ENCODE measurements around the gene CSH1. TPM values are rescaled to one million over a fixed set of nuclear protein-coding genes. Genes with fewer than 3 reads are reported as not detected.
"Not testable (repeated sequence)": the region's sequence is repeated elsewhere in the genome, so short reads cannot be mapped to it uniquely, and the experiment has no call there.

CSH1 gene
- total and polyA plus RNA-seq, 2 donors (not counting 1 experiment from before 2014, with no cell fraction given) = not detected

- no peaks in the 10 kb centered on the region for H3K36me3 ChIP-seq (replicated peaks in 1 of 2; ENCODE audit: control extremely low read depth in 1 of 2, control insufficient read depth in 1 of 2, extremely low read depth in 1 of 2, insufficient read depth in 2 of 2, low read length in 1 of 2)
- intact Hi-C loops (cut with micrococcal nuclease) = no loop called here
- H3K4me1 Mint-ChIP-seq = no peaks in the 10 kb centered on the region
- peaks cover 0 to 5% (median 2%) of the 10 kb centered on the region in 4 experiments for H3K27me3 ChIP-seq (replicated peaks in 1 of 4; ENCODE audit: control extremely low read depth in 1 of 4, control insufficient read depth in 3 of 4, insufficient read depth in 4 of 4, low read length in 3 of 4)
- no peak overlapping the region for H2AFZ ChIP-seq (ENCODE audit: insufficient read depth, low read depth, low read length, poor library complexity, severe bottlenecking)
- no peak overlapping the region for H3K9ac ChIP-seq (ENCODE audit: low read length)
- peaks cover 11% of the 10 kb centered on the region for H3K27me3 Mint-ChIP-seq
- no peaks in the 10 kb centered on the region for H3K4me1 ChIP-seq (ENCODE audit: control insufficient read depth in 2 of 2, insufficient read depth in 2 of 2, low read length in 2 of 2)
- no peak for DNase-seq
- no peak overlapping the region for H3K27ac Mint-ChIP-seq
- H3K4me3 Mint-ChIP-seq = no peak overlapping the region
- H3K79me2 ChIP-seq (ENCODE audit: control insufficient read depth, insufficient read depth, low read length) = no peaks in the 10 kb centered on the region
- H3K4me2 ChIP-seq (replicated peaks; ENCODE audit: low read depth, low read length, poor library complexity, severe bottlenecking) = no peak overlapping the region
- H3K4me3 ChIP-seq (ENCODE audit: control extremely low read depth in 1 of 5, extremely low read depth in 1 of 5, insufficient read depth in 1 of 5, low read depth in 2 of 5, low read length in 4 of 5) = no peak overlapping the region
- no peak overlapping the region for H3K27ac ChIP-seq (ENCODE audit: low read length in 2 of 2)
- 84% methylated on average over 3 of the region's 3 CpGs for WGBS (ENCODE audit: insufficient coverage)
- CTCF ChIA-PET = interaction anchor here (1.5 to 2.0 kb wide), 4 partner anchors 10 to 169 kb away, joined by 4 to 10 read pairs (median 4); no protein-coding TSS in a partner anchor
- H3K9me3 ChIP-seq (ENCODE audit: control extremely low read depth in 1 of 3, control insufficient read depth in 2 of 3, insufficient read depth in 1 of 3, low read length in 2 of 3) = no peaks in the 10 kb centered on the region
- H4K20me1 ChIP-seq (ENCODE audit: control insufficient read depth, insufficient read depth, low read length, poor library complexity, severe bottlenecking) = no peaks in the 10 kb centered on the region
- ATAC-seq (ENCODE audit: low read depth) = no peak
- no peak for TF ChIP-seq EZH2 (IDR thresholded peaks at IDR 0.05; ENCODE audit: borderline replicate concordance, insufficient read depth, low read depth, low read length, poor library complexity, severe bottlenecking)
- TF ChIP-seq CTCF (IDR thresholded peaks at IDR 0.05) = no peak
- POLR2A ChIA-PET = no interaction called here
- no peaks in the 10 kb centered on the region for H3K9me3 Mint-ChIP-seq (ENCODE audit: insufficient read depth)
These were observed 37.1 kb downstream of the CSH1 start for GRCh38 chr17:63859257-63859656.

DNA sequence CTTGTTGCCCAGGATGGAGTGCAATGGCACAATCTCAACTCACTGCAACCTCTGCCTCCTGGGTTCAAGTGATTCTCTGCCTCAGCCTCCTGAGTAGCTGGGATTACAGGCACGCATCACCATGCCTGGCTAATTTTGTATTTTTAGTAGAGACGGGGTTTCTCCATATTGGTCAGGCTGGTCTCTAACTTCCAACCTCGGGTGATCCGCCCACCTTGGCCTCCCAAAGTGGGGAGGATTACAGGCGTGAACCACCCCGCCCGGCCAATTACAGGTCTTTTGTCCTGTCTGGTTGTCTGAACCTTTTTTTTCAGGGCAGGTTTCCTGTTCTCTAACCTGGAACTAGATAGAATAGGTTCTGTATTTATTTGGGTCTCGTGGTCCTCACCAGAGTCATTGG lies 39.9 kb downstream of the CSH1 start:
- H3K27ac Mint-ChIP-seq; ATAC-seq (ENCODE audit: low read depth); intact Hi-C loops (cut with micrococcal nuclease); H4K20me1 ChIP-seq (ENCODE audit: control insufficient read depth, insufficient read depth, low read length, poor library complexity, severe bottlenecking); H3K9me3 ChIP-seq (ENCODE audit: control extremely low read depth in 1 of 3, control insufficient read depth in 2 of 3, insufficient read depth in 1 of 3, low read length in 2 of 3); H3K9ac ChIP-seq (ENCODE audit: low read length); H3K9me3 Mint-ChIP-seq (ENCODE audit: insufficient read depth); H3K79me2 ChIP-seq (ENCODE audit: control insufficient read depth, insufficient read depth, low read length); H3K27ac ChIP-seq (ENCODE audit: low read length in 2 of 2); H2AFZ ChIP-seq (ENCODE audit: insufficient read depth, low read depth, low read length, poor library complexity, severe bottlenecking); POLR2A ChIA-PET; H3K27me3 Mint-ChIP-seq; H3K4me1 ChIP-seq (ENCODE audit: control insufficient read depth in 2 of 2, insufficient read depth in 2 of 2, low read length in 2 of 2); DNase-seq; H3K4me2 ChIP-seq (replicated peaks; ENCODE audit: low read depth, low read length, poor library complexity, severe bottlenecking); H3K36me3 ChIP-seq (replicated peaks in 1 of 2; ENCODE audit: control extremely low read depth in 1 of 2, control insufficient read depth in 1 of 2, extremely low read depth in 1 of 2, insufficient read depth in 2 of 2, low read length in 1 of 2); H3K4me3 ChIP-seq (ENCODE audit: control extremely low read depth in 1 of 5, extremely low read depth in 1 of 5, insufficient read depth in 1 of 5, low read depth in 2 of 5, low read length in 4 of 5); H3K4me1 Mint-ChIP-seq; H3K4me3 Mint-ChIP-seq; H3K27me3 ChIP-seq (replicated peaks in 1 of 4; ENCODE audit: control extremely low read depth in 1 of 4, control insufficient read depth in 3 of 4, insufficient read depth in 4 of 4, low read length in 3 of 4): not testable (repeated sequence)
- CTCF ChIA-PET = interaction anchor here (0.7 to 1.2 kb wide), 4 partner anchors 9 to 465 kb away, joined by 3 read pairs; no protein-coding TSS in a partner anchor
- WGBS (ENCODE audit: insufficient coverage) = 92% methylated on average over 7 of the region's 8 CpGs
